AG09309 (cell line): Measurements from ENCODE around the gene MRPL10.

Source experiments
- DNase-seq: peaks from one replicate; pipeline ENCODE4 v3.0.0-alpha.2; 2010; ENCODE audit warnings: low read depth
- H3K4me3 ChIP-seq: 2 replicates; pipeline ENCODE4 v1.5.1; 2011; ENCODE audit warnings: mild to moderate bottlenecking, low read depth, low read length, moderate library complexity; ENCODE audit not compliant: control insufficient read depth
- TF ChIP-seq, protein P1 (sequence below): IDR thresholded peaks from 2 replicates; pipeline ENCODE4 v1.5.1; 2011; ENCODE audit warnings: mild to moderate bottlenecking, low read depth, low read length, inconsistent platforms; ENCODE audit not compliant: insufficient read depth, control insufficient read depth; ENCODE audit errors: missing control alignments

The MRPL10 gene

DNA sequence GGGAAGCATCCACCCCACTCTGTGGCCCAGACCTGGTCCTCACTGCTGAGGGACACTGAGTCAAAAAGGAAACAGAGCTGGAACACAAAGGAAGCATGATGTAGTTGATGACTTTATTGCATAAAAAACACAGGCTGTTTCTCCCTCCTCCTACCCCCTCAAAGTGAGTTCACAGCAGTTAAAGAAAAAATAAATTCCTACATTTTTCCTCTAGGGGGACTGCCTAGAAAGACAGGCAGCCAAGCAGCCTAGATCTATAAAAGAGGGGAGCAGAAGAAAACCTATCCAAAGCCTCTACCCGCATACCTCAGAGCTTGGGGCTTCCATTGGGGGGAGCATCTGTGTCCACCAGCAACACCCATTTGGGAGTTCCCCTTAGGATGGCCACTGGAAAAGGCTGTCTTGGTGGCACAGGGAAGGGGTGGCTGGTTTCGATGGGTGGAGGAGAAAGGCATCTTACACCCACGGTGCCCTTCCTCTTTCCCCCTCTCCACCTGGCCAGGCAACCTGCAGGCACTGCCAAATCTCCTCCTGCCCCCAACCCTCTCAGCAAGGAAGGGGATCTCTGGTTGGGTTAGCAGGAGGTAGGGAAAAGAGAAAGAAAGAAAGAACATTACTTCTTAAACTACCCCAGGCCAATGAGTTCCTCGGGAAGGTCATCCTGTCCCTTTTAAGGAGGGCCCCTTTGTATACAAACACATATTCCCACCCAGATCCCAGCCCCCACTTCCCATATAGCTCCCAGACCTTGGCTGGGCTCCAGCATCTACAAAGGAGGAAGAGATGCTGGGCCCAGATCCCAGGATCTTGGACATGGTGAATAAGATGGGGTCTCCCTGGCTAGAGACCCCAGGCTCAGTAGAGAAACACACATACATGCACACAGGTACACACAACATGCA lies 13.7 kb upstream of the MRPL10 start:
- H3K4me3 ChIP-seq: no peak overlapping the region
- DNase-seq: no peak
- TF ChIP-seq, protein P1, sequence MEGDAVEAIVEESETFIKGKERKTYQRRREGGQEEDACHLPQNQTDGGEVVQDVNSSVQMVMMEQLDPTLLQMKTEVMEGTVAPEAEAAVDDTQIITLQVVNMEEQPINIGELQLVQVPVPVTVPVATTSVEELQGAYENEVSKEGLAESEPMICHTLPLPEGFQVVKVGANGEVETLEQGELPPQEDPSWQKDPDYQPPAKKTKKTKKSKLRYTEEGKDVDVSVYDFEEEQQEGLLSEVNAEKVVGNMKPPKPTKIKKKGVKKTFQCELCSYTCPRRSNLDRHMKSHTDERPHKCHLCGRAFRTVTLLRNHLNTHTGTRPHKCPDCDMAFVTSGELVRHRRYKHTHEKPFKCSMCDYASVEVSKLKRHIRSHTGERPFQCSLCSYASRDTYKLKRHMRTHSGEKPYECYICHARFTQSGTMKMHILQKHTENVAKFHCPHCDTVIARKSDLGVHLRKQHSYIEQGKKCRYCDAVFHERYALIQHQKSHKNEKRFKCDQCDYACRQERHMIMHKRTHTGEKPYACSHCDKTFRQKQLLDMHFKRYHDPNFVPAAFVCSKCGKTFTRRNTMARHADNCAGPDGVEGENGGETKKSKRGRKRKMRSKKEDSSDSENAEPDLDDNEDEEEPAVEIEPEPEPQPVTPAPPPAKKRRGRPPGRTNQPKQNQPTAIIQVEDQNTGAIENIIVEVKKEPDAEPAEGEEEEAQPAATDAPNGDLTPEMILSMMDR: peak; percentile 53

DNA sequence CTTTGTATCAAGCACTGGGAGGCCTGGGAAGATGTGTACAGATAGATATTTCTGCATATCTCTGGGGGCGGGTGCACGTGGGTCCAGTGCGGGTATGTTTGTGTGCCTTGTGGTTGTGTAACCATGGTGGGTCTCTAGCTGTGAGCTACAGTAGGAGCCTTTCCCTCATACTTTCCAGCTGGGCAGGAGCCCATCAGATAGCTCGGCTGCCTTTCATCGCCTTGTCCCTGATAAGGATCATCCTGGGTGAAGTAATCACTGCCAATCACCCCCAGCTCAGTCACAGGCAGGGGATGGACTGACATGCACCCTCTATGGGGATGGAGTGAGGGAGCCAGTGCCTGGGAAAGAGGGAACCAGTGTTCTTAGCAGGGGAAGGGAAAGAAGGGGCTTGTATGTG lies 12.9 kb upstream of the MRPL10 start:
- no peak for DNase-seq
- TF ChIP-seq, protein P1: no peak
- no peak overlapping the region for H3K4me3 ChIP-seq

DNA sequence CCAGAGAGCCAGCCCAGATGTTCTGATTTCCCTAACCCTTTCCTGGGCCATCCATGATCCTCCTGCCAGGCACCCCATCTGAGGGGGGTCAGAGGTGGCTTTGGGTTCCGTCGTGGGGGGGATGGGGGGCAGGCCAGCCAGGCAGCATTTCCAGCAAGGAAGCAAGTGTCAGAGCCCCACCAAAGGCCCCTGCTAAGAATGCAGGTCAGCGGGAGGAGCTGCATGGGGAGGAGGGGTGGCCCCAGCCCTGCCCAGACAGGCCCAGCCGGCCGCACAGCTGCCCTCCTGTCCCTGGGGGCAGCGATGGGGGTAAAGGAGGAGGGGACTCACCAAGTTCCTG lies 12.0 kb upstream of the MRPL10 start:
- H3K4me3 ChIP-seq: no peak overlapping the region
- DNase-seq: no peak
- TF ChIP-seq, protein P1: no peak

DNA sequence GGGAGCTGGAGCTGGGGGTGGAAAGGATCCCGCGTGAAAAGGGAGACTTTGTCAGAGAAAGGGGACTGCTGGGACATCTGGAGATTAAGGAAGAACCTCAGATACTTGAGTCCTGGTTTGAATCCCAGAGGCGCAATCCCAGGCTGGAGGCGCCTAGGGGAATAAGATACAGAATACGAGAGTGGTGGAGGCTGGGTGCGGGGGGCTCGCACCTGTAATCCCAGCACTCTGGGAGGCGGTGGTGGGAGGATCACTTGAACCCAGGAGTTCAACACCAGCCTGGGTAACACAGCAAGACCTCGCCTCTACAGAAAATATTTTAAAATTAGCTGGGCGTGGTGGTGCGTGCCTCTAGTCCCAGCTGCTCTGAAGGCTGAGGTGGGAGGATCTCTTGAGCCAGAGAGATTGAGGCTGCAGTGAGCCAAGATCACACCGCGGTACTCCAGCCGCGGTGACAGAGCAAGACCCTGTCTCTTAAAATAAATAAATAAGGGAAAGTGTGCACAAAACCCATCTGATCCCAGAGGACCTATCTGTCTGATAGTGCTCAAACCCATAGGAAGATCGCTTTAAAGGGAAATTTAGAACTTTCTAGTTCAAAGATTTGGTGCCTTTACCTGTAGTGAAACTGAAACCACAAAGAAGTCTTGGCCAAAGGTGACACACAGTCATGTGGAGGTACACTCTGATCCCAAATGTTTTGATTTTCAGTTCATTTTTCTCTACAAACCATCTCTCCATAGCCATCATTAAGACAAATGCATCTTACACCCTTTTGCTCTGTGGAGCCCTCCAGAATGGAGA lies 10.3 kb upstream of the MRPL10 start:
- peak overlapping the region; percentile 92 for H3K4me3 ChIP-seq
- TF ChIP-seq, protein P1: no peak
- DNase-seq: no peak

DNA sequence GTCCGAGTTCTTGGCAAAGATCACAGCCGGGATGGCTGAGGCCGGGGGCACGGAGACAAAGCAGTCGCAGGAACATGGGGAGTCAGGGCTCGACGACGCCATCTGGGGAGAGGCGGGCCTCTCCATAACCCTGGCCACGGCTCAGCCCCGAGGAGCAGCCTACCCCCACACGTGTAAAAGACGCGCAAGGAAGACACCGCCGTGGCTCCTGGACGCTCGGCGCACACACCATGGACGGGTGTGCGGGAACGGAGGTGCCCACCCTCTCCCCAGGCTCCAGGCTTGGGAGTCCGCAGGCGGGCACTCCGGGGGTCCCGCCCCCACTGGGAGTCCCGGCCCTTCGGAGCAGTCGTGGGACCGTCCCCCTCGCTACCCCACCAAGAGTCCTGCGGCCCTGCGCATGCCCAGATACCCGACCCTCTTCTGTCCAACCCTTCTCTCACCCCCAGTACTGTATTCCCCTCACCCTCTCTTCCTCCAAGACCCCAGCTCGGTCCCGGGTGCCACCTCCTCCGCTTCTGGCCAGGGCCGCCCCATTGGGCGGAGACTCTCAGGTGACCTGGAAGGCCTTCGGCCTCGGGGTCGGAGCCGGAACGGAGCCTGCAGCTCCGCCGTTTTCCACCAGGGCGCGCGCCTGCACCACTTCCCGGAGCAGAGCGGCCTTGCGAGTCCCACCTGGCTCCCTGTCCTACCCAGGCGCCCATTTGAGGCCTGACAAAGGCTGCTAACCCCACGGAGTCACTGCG lies 9.6 kb upstream of the MRPL10 start, which contains the start of gene SCRN2:
SCRN2 (minus strand) TSS at position 532 of the 746 bp plus-strand sequence; CDS start at position 102, 430 bp downstream.
- no peak for DNase-seq
- TF ChIP-seq, protein P1: peak; percentile 97
- peak within 1 kb of the TSS; percentile 92 for H3K4me3 ChIP-seq

DNA sequence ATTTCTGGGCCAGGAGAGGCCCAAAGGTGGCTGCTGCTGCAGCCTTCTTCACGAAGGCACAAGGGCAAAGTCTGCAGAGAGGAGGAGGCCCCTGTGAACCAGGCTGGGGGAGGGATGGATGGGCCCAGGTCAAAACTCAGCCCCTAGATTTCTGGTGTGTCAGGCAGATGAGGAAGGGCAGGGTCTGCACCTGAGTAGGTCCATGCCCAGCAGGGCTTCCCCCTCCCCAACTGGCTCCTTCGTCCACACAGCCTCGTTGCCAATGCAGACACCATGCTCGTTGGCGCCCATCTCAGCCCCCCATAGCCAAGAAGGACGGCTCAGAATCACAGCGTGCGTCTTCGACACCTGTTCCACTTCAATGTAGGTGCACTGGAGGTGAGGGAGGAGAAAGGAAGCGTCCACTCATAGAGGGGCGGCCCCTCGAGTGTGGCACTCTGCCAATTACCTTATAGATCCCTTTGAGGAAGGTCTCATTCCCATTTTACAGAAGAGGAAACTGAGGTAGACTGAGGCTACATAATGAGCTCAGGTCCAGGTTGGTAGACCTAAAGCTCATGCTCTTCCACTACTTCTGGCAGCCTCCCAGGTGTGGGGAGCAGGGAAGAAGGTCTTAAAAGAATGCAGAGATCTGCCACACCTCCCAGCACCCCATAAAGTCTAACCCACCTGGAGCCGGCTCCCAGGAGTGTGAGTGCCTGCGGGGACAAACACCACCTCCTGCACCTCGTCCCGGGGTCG lies 8.8 kb upstream of the MRPL10 start:
- TF ChIP-seq, protein P1: no peak
- DNase-seq: no peak

More for the DNA sequence above, 8.8 kb upstream of the MRPL10 start:
- H3K4me3 ChIP-seq: peak overlapping the region; percentile 92
